Measurements from ENCODE around the gene HASPIN. TPM values are rescaled to one million over a fixed set of nuclear protein-coding genes. Genes with fewer than 3 reads are reported as not detected.
A peak's percentile ranks its signal among the peaks of the same experiment; 100 is the strongest.

The HASPIN gene
- total and polyA plus RNA-seq, 2 of the 8 experiments (the other 6 are each of a cell fraction or from before 2014, with no cell fraction given), result 7.8 to 29.5 TPM

- Histone ChIP-seq H3K4ac (replicated peaks; ENCODE audit: insufficient read length, low read depth, low read length) (no peak overlapping the region), H2AFZ (ENCODE audit: low read length) (no peak overlapping the region), H2AK5ac (ENCODE audit: low read depth, low read length) (no peak overlapping the region), H4K5ac (ENCODE audit: insufficient read length, low read depth, low read length) (no peak overlapping the region), H3K79me1 (ENCODE audit: low read depth, low read length) (no peaks in the 10 kb centered on the region), H2BK5ac (ENCODE audit: low read depth, low read length) (no peak overlapping the region), H3K27ac (ENCODE audit: low read depth, low read length) (no peak overlapping the region), H3K23ac (ENCODE audit: insufficient read length) (no peak overlapping the region), H3K23me2 (ENCODE audit: low read depth, low read length) (peaks cover 4% of the 10 kb centered on the region; the same call in 1 of the 2 replicates), H2BK15ac (ENCODE audit: low read length) (no peak overlapping the region), H3K4me3 (ENCODE audit: extremely low read depth in 1 of 4, insufficient read depth in 2 of 4, low read depth in 3 of 4, low read length in 4 of 4) (no peak overlapping the region), H3K18ac (ENCODE audit: extremely low read depth, low read length) (no peak overlapping the region), H3K9me3 (ENCODE audit: insufficient read depth in 2 of 2, low read depth in 1 of 2, low read length in 1 of 2) (no peaks in the 10 kb centered on the region), H3K27me3 (replicated peaks in 1 of 4; ENCODE audit: control insufficient read depth in 3 of 4, extremely low read depth in 1 of 4, insufficient read depth in 3 of 4, low read length in 3 of 4) (no peaks in the 10 kb centered on the region), H3K9ac (replicated peaks in 1 of 4; ENCODE audit: extremely low read depth in 1 of 4, low read depth in 3 of 4, low read length in 3 of 4) (no peak overlapping the region), H4K20me1 (replicated peaks in 1 of 2; ENCODE audit: control insufficient read depth in 1 of 2, insufficient read depth in 2 of 2, low read length in 2 of 2) (no peaks in the 10 kb centered on the region), H3K14ac (ENCODE audit: insufficient read length) (no peak overlapping the region), H3K4me2 (ENCODE audit: insufficient read depth in 1 of 2, low read depth in 2 of 2, low read length in 2 of 2) (no peak overlapping the region), H4K91ac (replicated peaks; ENCODE audit: insufficient read length, low read length) (no peak overlapping the region), H2BK20ac (ENCODE audit: low read length) (no peak overlapping the region), H3K79me2 (ENCODE audit: control insufficient read depth in 1 of 2, insufficient read depth in 2 of 2, low read length in 2 of 2) (no peaks in the 10 kb centered on the region), H4K8ac (ENCODE audit: extremely low read depth, insufficient read depth, low read length) (peak overlapping the region; percentile 64; the same call in 1 of the 2 replicates), H3K36me3 (ENCODE audit: control insufficient read depth in 2 of 4, insufficient read depth in 4 of 4, low read length in 3 of 4) (no peaks in the 10 kb centered on the region), H3K56ac (replicated peaks; ENCODE audit: insufficient read length, low read depth, low read length) (no peak overlapping the region), H3K4me1 (replicated peaks in 1 of 4; ENCODE audit: control insufficient read depth in 3 of 4, insufficient read depth in 4 of 4, low read length in 3 of 4) (peaks cover 0 to 5% (median 3%) of the 10 kb centered on the region in 4 experiments; a peak in 4 of 7 replicates), H2BK120ac (replicated peaks; ENCODE audit: low read depth, low read length) (no peak overlapping the region), H2BK12ac (ENCODE audit: low read depth, low read length) (no peak overlapping the region; the same call in 1 of the 2 replicates)
- TF ChIP-seq CBX8 (IDR thresholded peaks at IDR 0.05; ENCODE audit: borderline replicate concordance, low read depth, low read length), result no peak
- no peak for TF ChIP-seq TAF7 (optimal IDR thresholded peaks at IDR 0.05; ENCODE audit: borderline replicate concordance, low read depth, low read length)
- TF ChIP-seq NRF1 (IDR thresholded peaks at IDR 0.05; ENCODE audit: low read depth, low read length), result no peak
- no peak for TF ChIP-seq EGR1 (IDR thresholded peaks at IDR 0.05; ENCODE audit: borderline replicate concordance, low read depth, low read length)
- TF ChIP-seq SUZ12 (IDR thresholded peaks at IDR 0.05; ENCODE audit: low read length), result no peak
- no peak for TF ChIP-seq BRCA1 (IDR thresholded peaks at IDR 0.05; ENCODE audit: low read depth, low read length)
- TF ChIP-seq MAX (IDR thresholded peaks at IDR 0.05), result no peak
- no peak for TF ChIP-seq SIRT6 (IDR thresholded peaks at IDR 0.05; ENCODE audit: low read length)
- no peak for TF ChIP-seq CHD2 (IDR thresholded peaks at IDR 0.05; ENCODE audit: low read length)
- TF ChIP-seq JUN (IDR thresholded peaks at IDR 0.05; ENCODE audit: low read depth, low read length), result no peak
- ChIA-PET CTCF (ENCODE audit: partially characterized antibody) (interaction anchor here (0.7 to 1.9 kb wide), 9 partner anchors 14 to 91 kb away, joined by 3 to 17 read pairs (median 4); partner anchors contain the start of gene NCBP3), POLR2A (ENCODE audit: partially characterized antibody) (interaction anchor here (1.0 kb wide), 1 partner anchor 13 kb away, joined by 3 read pairs; no protein-coding TSS in a partner anchor)
- DNase-seq (ENCODE audit: low read depth in 1 of 2, low spot score in 2 of 2), result no peak
- WGBS, 2 experiments (ENCODE audit: extremely low coverage in 1 of 2, insufficient coverage in 1 of 2, insufficient read length in 1 of 2, insufficient replicate concordance in 2 of 2, low coverage in 1 of 2, low lambda C conversion rate in 2 of 2, missing lambda C conversion rate in 1 of 2), result 75% methylated on average over 10 of the region's 12 CpGs; no CpG with 5 or more reads in 1 of the 2 experiments
- FAIRE-seq, result no peak
Observed at GRCh38 chr17:3753624-3754023, 29.9 kb downstream of the HASPIN start.

Data from H1 (cell line).